Heart left ventricle (tissue), 16 donors: Measurements from ENCODE around the gene FBH1. TPM values are rescaled to one million over a fixed set of nuclear protein-coding genes. Genes with fewer than 3 reads are reported as not detected.
"Not testable (repeated sequence)": the region's sequence is repeated elsewhere in the genome, so short reads cannot be mapped to it uniquely, and the experiment has no call there.

ENCODE experiments used
- ATAC-seq, 4 donors: fragments of 200-7000 bp; cut with Tn5 transposase; one replicate each; pipeline ENCODE4 v1.9.1; 2020 to 2022; ENCODE audit warnings: moderate library complexity in 4 of 4, mild to moderate bottlenecking in 3 of 4, moderate number of reproducible peaks in 1 of 4
- DNase-seq, 5 donors: peaks; one replicate each; pipeline ENCODE4 v3.0.0-alpha.2; 2020
- H3K27ac ChIP-seq, 12 donors: fragments of 200-600 bp; sonication (generic) in 4 of 12; one replicate each; pipeline versions ENCODE4 v1.5.0 to v1.8.0; 2016 to 2022; ENCODE audit warnings: mild to moderate bottlenecking in 2 of 12
- H3K27me3 ChIP-seq, 9 donors: fragments of 200-600 bp; sonication (generic) in 2 of 9; one replicate each; pipeline versions ENCODE4 v1.5.1 to v1.8.0; 2016 to 2022; ENCODE audit warnings: mild to moderate bottlenecking in 3 of 9
- H3K36me3 ChIP-seq, 9 donors: fragments of 200-600 bp; sonication (generic) in 2 of 9; one replicate each; pipeline versions ENCODE4 v1.5.0 to v1.8.0; 2018 to 2022; ENCODE audit warnings: mild to moderate bottlenecking in 2 of 9
- H3K4me1 ChIP-seq, 12 donors: fragments of 200-600 bp; sonication (generic) in 4 of 12; one replicate each; pipeline versions ENCODE4 v1.5.0 to v1.8.0; 2016 to 2022; ENCODE audit warnings: mild to moderate bottlenecking in 3 of 12
- H3K4me3 ChIP-seq, 12 donors: fragments of 200-600 bp; sonication (generic) in 4 of 12; one replicate each; pipeline versions ENCODE4 v1.5.0 to v1.8.0; 2017 to 2022; ENCODE audit warnings: mild to moderate bottlenecking in 9 of 12, moderate library complexity in 4 of 12
- H3K9me3 ChIP-seq, 12 donors: fragments of 200-600 bp; sonication (generic) in 4 of 12; one replicate each; pipeline versions ENCODE4 v1.5.0 to v1.8.0; 2016 to 2022; ENCODE audit warnings: mild to moderate bottlenecking in 1 of 12
- POLR2A ChIP-seq, 2 donors: fragments of 450-650 bp; IDR thresholded peaks; one replicate each; pipeline ENCODE4 v1.6.1; 2017; ENCODE audit warnings: antibody characterized with exemption in 2 of 2, mild to moderate bottlenecking in 2 of 2, moderate library complexity in 2 of 2
- WGBS, 4 donors: extraction: QIAGEN DNeasy Blood & Tissue Kit in 2 of 4; methylation state at CpG; one replicate each; pipeline versions ENCODE4 v1.1.5 to v1.1.7; 2013 to 2018; 5-methylcytosine and 5-hydroxymethylcytosine counted together
- intact Hi-C, 10 donors: fragments of 100-400 bp; cut with DNase I; formaldehyde crosslinking; loops; one replicate each; pipeline versions ENCODE4 v1.11.1 to v1.14.2; 2022
- polyA plus RNA-seq, 2 donors: library from polyadenylated mRNA; stranded (reverse); fragments of 200-250 nt; gene quantifications; one replicate each; pipeline ENCODE4 v1.2.3, GENCODE V29; 2013
- total RNA-seq, 9 donors: library from RNA; depleted of rRNA in 2 of 9; stranded (reverse); fragments of >200 nt in 2 of 9; fragmentation: NEBNext Ultra II Directional in 3 of 9; extraction: Animal tissue kit (Norgen Biotek cat#: 25700) in 3 of 9; gene quantifications; one replicate each; pipeline versions ENCODE4 v1.1.0 to v1.2.4, GENCODE V29; 2016 to 2023
- TF ChIP-seq, protein P1 (sequence below), 12 donors: fragments of 200-600 bp; sonication (generic) in 4 of 12; IDR thresholded peaks; one replicate each; pipeline versions ENCODE4 v1.5.0 to v1.8.0; 2018 to 2022; ENCODE audit warnings: antibody characterized with exemption in 12 of 12, mild to moderate bottlenecking in 5 of 12
- donor health status: ischemic (EF 13 %, LVEDD 7.1; RV severe dilation, severe dysfunction).
- donor health status: healthy with polysubstance abuse.
- donor health status: DM: no; HTN: yes; CAD: no.
- donor health status: DM: no; HTN: no; CAD: no.
- donor health status: ischemic (EF 25% LVEDD 6.9; RV normal size, moderate dysfunction).
- donor health status: ischemic (EF 25% LVEDD 5.7; RV mildly dilated, moderate dysfunction).
- donor health status: healthy.
- donor health status: DM: yes; HTN: yes; CAD: no.
- donor health status: ischemic (EF 35%, LVEDD 5.7; RV mildly dilated, moderate dysfunction).
- donor health status: nonischemic (EF 11% LVEDD 7.7; RV severe dilation, severe dysfunction).
- donor health status: DM: yes; HTN: yes; CAD: no.
- donor health status: PGD.
- donor health status: ischemic (EF 29% LVEDD 5.4; RV normal size, mild dysfunction).
- donor health status: nonischemic (EF 23%, LVEDD 6.1; RV moderate dilation, normal function).

The FBH1 gene
- total and polyA plus RNA-seq, 11 donors = 57.4 to 111 (median 83.5) TPM

DNA sequence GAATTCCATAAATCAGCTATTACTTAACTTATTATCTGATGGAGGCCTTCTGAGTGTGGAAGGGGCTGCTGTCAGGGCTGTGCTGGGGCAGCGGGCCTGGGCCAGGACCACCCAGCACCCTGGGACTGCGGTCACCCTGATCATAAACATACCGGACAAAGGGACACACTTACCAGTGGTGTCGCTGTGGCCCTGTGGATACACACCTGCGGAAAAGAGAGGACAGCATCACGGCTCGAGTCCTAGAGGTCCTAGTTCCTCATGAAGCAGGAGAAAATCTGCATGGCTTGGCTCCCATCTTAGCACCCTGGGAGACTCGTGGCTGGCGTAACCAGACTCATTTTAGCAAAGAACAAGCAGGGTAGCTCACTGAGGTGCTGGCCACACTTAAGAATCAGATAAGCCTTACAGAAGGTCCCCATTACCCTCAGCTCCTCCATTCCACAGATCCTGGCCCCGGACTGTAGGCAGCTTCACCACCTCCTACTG, 69.6 kb downstream of the FBH1 start:
- intact Hi-C loops = loop anchor here in 1 of 10 donors (10.0 kb wide), 1 partner anchor 45 kb away; no protein-coding TSS in a partner anchor
- WGBS, 4 donors = 89 to 96% (median 92%) methylated on average over 10 of the region's 10 CpGs
- TF ChIP-seq, protein P1, sequence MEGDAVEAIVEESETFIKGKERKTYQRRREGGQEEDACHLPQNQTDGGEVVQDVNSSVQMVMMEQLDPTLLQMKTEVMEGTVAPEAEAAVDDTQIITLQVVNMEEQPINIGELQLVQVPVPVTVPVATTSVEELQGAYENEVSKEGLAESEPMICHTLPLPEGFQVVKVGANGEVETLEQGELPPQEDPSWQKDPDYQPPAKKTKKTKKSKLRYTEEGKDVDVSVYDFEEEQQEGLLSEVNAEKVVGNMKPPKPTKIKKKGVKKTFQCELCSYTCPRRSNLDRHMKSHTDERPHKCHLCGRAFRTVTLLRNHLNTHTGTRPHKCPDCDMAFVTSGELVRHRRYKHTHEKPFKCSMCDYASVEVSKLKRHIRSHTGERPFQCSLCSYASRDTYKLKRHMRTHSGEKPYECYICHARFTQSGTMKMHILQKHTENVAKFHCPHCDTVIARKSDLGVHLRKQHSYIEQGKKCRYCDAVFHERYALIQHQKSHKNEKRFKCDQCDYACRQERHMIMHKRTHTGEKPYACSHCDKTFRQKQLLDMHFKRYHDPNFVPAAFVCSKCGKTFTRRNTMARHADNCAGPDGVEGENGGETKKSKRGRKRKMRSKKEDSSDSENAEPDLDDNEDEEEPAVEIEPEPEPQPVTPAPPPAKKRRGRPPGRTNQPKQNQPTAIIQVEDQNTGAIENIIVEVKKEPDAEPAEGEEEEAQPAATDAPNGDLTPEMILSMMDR (IDR thresholded peaks at IDR 0.05) = no peak
- TF ChIP-seq POLR2A (IDR thresholded peaks at IDR 0.05) = no peak
- Histone ChIP-seq H3K4me1 (no peaks in the 10 kb centered on the region), H3K27ac (no peak overlapping the region), H3K9me3 (no peaks in the 10 kb centered on the region), H3K27me3 (no peaks in the 10 kb centered on the region), H3K36me3 (peaks cover 0 to 92% (median 22%) of the 10 kb centered on the region in 9 donors), H3K4me3 (no peak overlapping the region)
- DNase-seq (peak in 2 of 5 donors; percentile 5 to 13), ATAC-seq (no peak)

- H3K9me3 ChIP-seq = no peaks in the 10 kb centered on the region
- H3K27ac ChIP-seq = no peak overlapping the region
- no peaks in the 10 kb centered on the region for H3K4me1 ChIP-seq
- 85 to 95% (median 91%) methylated on average over 7 to 18 of the region's 18 CpGs for WGBS, 4 donors
- intact Hi-C loops = no loop called here
- ATAC-seq = peak in 1 of 4 donors; percentile 17
- H3K4me3 ChIP-seq = no peak overlapping the region
- no peaks in the 10 kb centered on the region for H3K27me3 ChIP-seq
- TF ChIP-seq, protein P1 (IDR thresholded peaks at IDR 0.05) = no peak
- no peak for TF ChIP-seq POLR2A (IDR thresholded peaks at IDR 0.05)
- peak in 3 of 5 donors; percentile 10 to 21 (median 14) for DNase-seq
- H3K36me3 ChIP-seq = peaks cover 0 to 95% (median 22%) of the 10 kb centered on the region in 9 donors
Measured at GRCh38 chr10:5960070-5960972, 70.3 kb downstream of the FBH1 start.

- WGBS, 4 donors = 91 to 98% (median 95%) methylated on average over 10 of the region's 10 CpGs
- intact Hi-C loops, H3K27me3 ChIP-seq, H3K4me3 ChIP-seq, H3K27ac ChIP-seq, DNase-seq, H3K9me3 ChIP-seq, ATAC-seq, H3K4me1 ChIP-seq: not testable (repeated sequence)
- H3K36me3 ChIP-seq = peaks cover 0 to 95% (median 22%) of the 10 kb centered on the region in 9 donors
Measured at GRCh38 chr10:5960973-5961275, 70.9 kb downstream of the FBH1 start.

- H3K4me1 ChIP-seq = no peaks in the 10 kb centered on the region
- no peak overlapping the region for H3K27ac ChIP-seq
- no peaks in the 10 kb centered on the region for H3K27me3 ChIP-seq
- H3K9me3 ChIP-seq = no peaks in the 10 kb centered on the region
- peak in 2 of 5 donors; percentile 14 to 24 for DNase-seq
- TF ChIP-seq POLR2A (IDR thresholded peaks at IDR 0.05) = no peak
- TF ChIP-seq, protein P1 (IDR thresholded peaks at IDR 0.05) = no peak
- intact Hi-C loops = no loop called here
- no peak overlapping the region for H3K4me3 ChIP-seq
- peaks cover 0 to 95% (median 22%) of the 10 kb centered on the region in 9 donors for H3K36me3 ChIP-seq
- no peak for ATAC-seq
- 85 to 90% (median 87%) methylated on average over 29 of the region's 29 CpGs for WGBS, 4 donors
Measured at GRCh38 chr10:5961405-5962100, 71.5 kb downstream of the FBH1 start.

DNA sequence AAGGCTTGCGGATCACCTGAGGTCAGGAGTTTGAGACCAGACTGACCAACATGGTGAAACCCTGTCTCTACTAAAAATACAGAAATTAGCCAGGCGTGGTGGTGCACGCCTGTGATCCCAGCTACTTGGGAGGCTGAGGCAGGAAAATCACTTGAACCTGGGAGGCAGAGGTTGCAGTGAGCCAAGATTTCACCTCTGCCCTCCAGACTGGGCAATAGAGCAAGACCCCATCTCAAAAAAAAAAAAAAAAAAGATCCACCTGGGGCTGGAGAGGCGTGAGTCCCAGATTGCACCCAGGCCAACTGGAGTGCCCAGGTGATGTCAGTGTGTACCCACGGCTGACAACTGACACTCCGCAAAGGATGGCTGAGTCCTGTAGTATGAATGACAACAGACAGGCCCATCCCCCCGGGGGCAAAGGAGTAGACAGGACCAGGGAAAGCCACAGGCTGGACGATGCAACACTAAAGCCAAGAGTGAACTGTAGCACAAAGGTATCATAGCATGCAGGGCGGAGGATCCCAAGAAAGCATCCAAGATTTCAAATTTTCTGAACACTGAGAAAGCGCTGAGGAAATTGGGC, 72.4 kb downstream of the FBH1 start:
- intact Hi-C loops, ATAC-seq, H3K27ac ChIP-seq, H3K27me3 ChIP-seq, H3K9me3 ChIP-seq, H3K4me3 ChIP-seq, H3K4me1 ChIP-seq, DNase-seq: not testable (repeated sequence)
- peaks cover 0 to 96% (median 22%) of the 10 kb centered on the region in 9 donors for H3K36me3 ChIP-seq
- 95 to 98% (median 98%) methylated on average over 9 to 10 of the region's 10 CpGs for WGBS, 4 donors
